Hepatocyte (in vitro differentiated cells): ENCODE data around the gene MIEF1. TPM values are rescaled to one million over a fixed set of nuclear protein-coding genes. Genes with fewer than 3 reads are reported as not detected.

Source experiments
- DNase-seq: peaks from one replicate; pipeline ENCODE4 v3.0.0-alpha.2; 2016; ENCODE audit warnings: low spot score
- H2AFZ ChIP-seq: fragments of 200-600 bp; sonication (generic); 2 replicates; pipeline ENCODE4 v1.6.0; 2016; ENCODE audit warnings: antibody characterized with exemption, mild to moderate bottlenecking
- H3K27ac ChIP-seq: fragments of 200-600 bp; sonication (generic); 2 replicates; pipeline ENCODE4 v1.5.1; 2016; ENCODE audit warnings: mild to moderate bottlenecking
- H3K27me3 ChIP-seq: fragments of 200-600 bp; sonication (generic); 2 replicates; pipeline ENCODE4 v1.6.1; 2016
- H3K36me3 ChIP-seq: fragments of 200-600 bp; sonication (generic); replicated peaks from 2 replicates; pipeline ENCODE4 v1.5.1; 2016; ENCODE audit warnings: low read depth; ENCODE audit not compliant: insufficient read depth
- H3K4me1 ChIP-seq: fragments of 200-600 bp; sonication (generic); 2 replicates; pipeline ENCODE4 v1.5.1; 2016; ENCODE audit warnings: mild to moderate bottlenecking, moderate library complexity; ENCODE audit not compliant: insufficient read depth
- H3K4me2 ChIP-seq: fragments of 200-600 bp; sonication (generic); 2 replicates; pipeline ENCODE4 v1.6.0; 2016
- H3K4me3 ChIP-seq: fragments of 200-600 bp; sonication (generic); 2 replicates; pipeline ENCODE4 v1.5.1; 2016; ENCODE audit warnings: mild to moderate bottlenecking
- H3K79me2 ChIP-seq: fragments of 200-600 bp; sonication (generic); 2 replicates; pipeline ENCODE4 v1.6.0; 2017; ENCODE audit warnings: mild to moderate bottlenecking
- H3K9me2 ChIP-seq: fragments of 200-600 bp; sonication (generic); replicated peaks from 2 replicates; pipeline ENCODE4 v1.6.0; 2017; ENCODE audit warnings: mild to moderate bottlenecking; ENCODE audit not compliant: insufficient read depth
- H3K9me3 ChIP-seq: fragments of 200-600 bp; sonication (generic); 2 replicates; pipeline ENCODE4 v1.5.1; 2016; ENCODE audit warnings: low read depth, mild to moderate bottlenecking
- H4K20me1 ChIP-seq: fragments of 200-600 bp; sonication (generic); 2 replicates; pipeline ENCODE4 v1.6.0; 2016; ENCODE audit warnings: mild to moderate bottlenecking; ENCODE audit not compliant: insufficient read depth, poor library complexity, severe bottlenecking
- CTCF ChIP-seq: fragments of 200-600 bp; sonication (generic); IDR thresholded peaks from 2 replicates; pipeline ENCODE4 v1.5.1; 2016; ENCODE audit warnings: antibody characterized with exemption, mild to moderate bottlenecking; ENCODE audit not compliant: poor library complexity
- EZH2 ChIP-seq: fragments of 200-600 bp; sonication (generic); IDR thresholded peaks from 2 replicates; pipeline ENCODE4 v1.6.1; 2016; ENCODE audit warnings: antibody characterized with exemption, mild to moderate bottlenecking, borderline replicate concordance
- EZH2phosphoT487 ChIP-seq: fragments of 200-600 bp; sonication (generic); IDR thresholded peaks from one replicate; pipeline ENCODE4 v1.6.1; 2018; ENCODE audit warnings: antibody characterized with exemption, mild to moderate bottlenecking, low read depth, moderate library complexity; ENCODE audit not compliant: unreplicated experiment, severe bottlenecking
- WGBS: methylation state at CpG from one replicate; pipeline ENCODE4 v1.1.6; 2016; ENCODE audit warnings: low lambda C conversion rate; ENCODE audit errors: missing lambda C conversion rate; 5-methylcytosine and 5-hydroxymethylcytosine counted together
- polyA plus RNA-seq: library from polyadenylated mRNA; unstranded; fragments of >200 nt; fragmentation: Nextera tagmentation; extraction: Ambion mirVana; gene quantifications from 2 replicates; pipeline ENCODE4 v1.2.1, GENCODE V29; 2016
- total RNA-seq: library from RNA; depleted of rRNA; stranded (reverse); fragments of >200 nt; gene quantifications from 2 replicates; pipeline ENCODE4 v1.2.3, GENCODE V29; 2014

MIEF1 gene
- total and polyA plus RNA-seq, 2 experiments from 2014 or later: 22.2 to 31.8 TPM

- Histone ChIP-seq H3K9me2 (no peaks in the 10 kb centered on the region), H3K79me2 (no peaks in the 10 kb centered on the region), H3K4me3 (no peak overlapping the region), H3K36me3 (no peaks in the 10 kb centered on the region), H3K4me2 (no peak overlapping the region), H3K4me1 (peaks cover 11% of the 10 kb centered on the region), H3K9me3 (no peaks in the 10 kb centered on the region), H2AFZ (no peak overlapping the region), H3K27me3 (peaks cover 53% of the 10 kb centered on the region), H3K27ac (no peak overlapping the region), H4K20me1 (no peaks in the 10 kb centered on the region)
- WGBS: 56% methylated on average over 11 of the region's 11 CpGs
- DNase-seq: peak; percentile 27
- TF ChIP-seq EZH2phosphoT487: no peak
- peak; percentile 41 for TF ChIP-seq CTCF
- no peak for TF ChIP-seq EZH2
Observed at GRCh38 chr22:39559456-39560105, 57.5 kb downstream of the MIEF1 start.

- Histone ChIP-seq H3K27ac (no peak overlapping the region), H3K4me1 (peaks cover 11% of the 10 kb centered on the region), H3K36me3 (no peaks in the 10 kb centered on the region), H4K20me1 (no peaks in the 10 kb centered on the region), H3K79me2 (no peaks in the 10 kb centered on the region), H2AFZ (no peak overlapping the region), H3K27me3 (peaks cover 51% of the 10 kb centered on the region), H3K9me3 (no peaks in the 10 kb centered on the region), H3K9me2 (no peaks in the 10 kb centered on the region), H3K4me2 (no peak overlapping the region), H3K4me3 (no peak overlapping the region)
- WGBS: 80% methylated on average over 6 of the region's 6 CpGs
- no peak for TF ChIP-seq EZH2
- no peak for TF ChIP-seq CTCF
- no peak for TF ChIP-seq EZH2phosphoT487
- no peak for DNase-seq
Observed at GRCh38 chr22:39560127-39560526, 58.0 kb downstream of the MIEF1 start.

- Histone ChIP-seq H4K20me1 (no peaks in the 10 kb centered on the region), H2AFZ (no peak overlapping the region), H3K27ac (no peak overlapping the region), H3K4me1 (peaks cover 6% of the 10 kb centered on the region), H3K9me2 (no peaks in the 10 kb centered on the region), H3K4me2 (no peak overlapping the region), H3K27me3 (peaks cover 28% of the 10 kb centered on the region), H3K9me3 (no peaks in the 10 kb centered on the region), H3K36me3 (no peaks in the 10 kb centered on the region), H3K79me2 (no peaks in the 10 kb centered on the region), H3K4me3 (no peak overlapping the region)
- DNase-seq: no peak
- 82% methylated on average over 9 of the region's 9 CpGs for WGBS
- TF ChIP-seq EZH2: no peak
- TF ChIP-seq CTCF: no peak
- TF ChIP-seq EZH2phosphoT487: no peak
Observed at GRCh38 chr22:39562839-39563489, 60.9 kb downstream of the MIEF1 start.
